ENCODE results near the gene NMNAT2. TPM values are rescaled to one million over a fixed set of nuclear protein-coding genes. Genes with fewer than 3 reads are reported as not detected.

Gene NMNAT2
- total RNA-seq, 1 experiment from 2014 or later = 0.17 TPM

DNA sequence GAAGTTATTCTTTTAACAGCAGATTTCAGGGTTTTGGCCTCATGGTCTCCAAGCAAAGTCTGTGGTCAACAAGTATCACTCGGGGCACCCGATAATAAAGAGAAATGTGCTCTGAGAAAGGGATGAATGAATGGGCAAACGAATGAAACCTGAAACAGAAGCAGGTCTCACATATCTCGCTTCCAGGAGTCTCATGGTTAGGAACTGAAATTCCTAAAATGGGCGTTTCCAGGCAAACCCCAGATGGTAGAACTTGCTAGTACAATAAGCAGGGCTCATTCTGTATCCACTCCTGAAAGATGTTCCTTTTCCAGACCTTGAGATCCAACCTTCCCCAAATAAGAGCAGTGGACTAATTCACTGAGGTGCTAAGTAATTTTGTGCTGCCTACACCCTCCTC lies 144.9 kb downstream of the NMNAT2 start:
- Histone ChIP-seq H3K27ac (ENCODE audit: low read depth, low read length, poor library complexity, severe bottlenecking) (no peak overlapping the region), H3K4me3 (ENCODE audit: low read depth, low read length, poor library complexity, severe bottlenecking) (no peak overlapping the region), H3K36me3 (ENCODE audit: insufficient read depth, low read length, poor library complexity, severe bottlenecking) (no peaks in the 10 kb centered on the region), H3K27me3 (replicated peaks; ENCODE audit: insufficient read depth, low read depth, low read length, poor library complexity) (no peaks in the 10 kb centered on the region), H3K4me1 (ENCODE audit: insufficient read depth, low read length, poor library complexity, severe bottlenecking) (peaks cover 5% of the 10 kb centered on the region), H3K9me3 (ENCODE audit: low read depth, low read length, poor library complexity, severe bottlenecking) (no peaks in the 10 kb centered on the region)
- no peak for TF ChIP-seq EZH2 (IDR thresholded peaks at IDR 0.05; ENCODE audit: borderline replicate concordance, low read depth, low read length, poor library complexity, severe bottlenecking)
- TF ChIP-seq, protein P1, sequence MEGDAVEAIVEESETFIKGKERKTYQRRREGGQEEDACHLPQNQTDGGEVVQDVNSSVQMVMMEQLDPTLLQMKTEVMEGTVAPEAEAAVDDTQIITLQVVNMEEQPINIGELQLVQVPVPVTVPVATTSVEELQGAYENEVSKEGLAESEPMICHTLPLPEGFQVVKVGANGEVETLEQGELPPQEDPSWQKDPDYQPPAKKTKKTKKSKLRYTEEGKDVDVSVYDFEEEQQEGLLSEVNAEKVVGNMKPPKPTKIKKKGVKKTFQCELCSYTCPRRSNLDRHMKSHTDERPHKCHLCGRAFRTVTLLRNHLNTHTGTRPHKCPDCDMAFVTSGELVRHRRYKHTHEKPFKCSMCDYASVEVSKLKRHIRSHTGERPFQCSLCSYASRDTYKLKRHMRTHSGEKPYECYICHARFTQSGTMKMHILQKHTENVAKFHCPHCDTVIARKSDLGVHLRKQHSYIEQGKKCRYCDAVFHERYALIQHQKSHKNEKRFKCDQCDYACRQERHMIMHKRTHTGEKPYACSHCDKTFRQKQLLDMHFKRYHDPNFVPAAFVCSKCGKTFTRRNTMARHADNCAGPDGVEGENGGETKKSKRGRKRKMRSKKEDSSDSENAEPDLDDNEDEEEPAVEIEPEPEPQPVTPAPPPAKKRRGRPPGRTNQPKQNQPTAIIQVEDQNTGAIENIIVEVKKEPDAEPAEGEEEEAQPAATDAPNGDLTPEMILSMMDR (conservative IDR thresholded peaks at IDR 0.05; ENCODE audit: low read depth, low read length) = no peak
- no TSS peak for BruUV-seq (replicated peaks)
- intact Hi-C loops (cut with micrococcal nuclease; ENCODE audit: unreplicated experiment) = no loop called here
- POLR2A ChIA-PET (ENCODE audit: low non-redundant PET) = no interaction called here
- no peak for DNase-seq (ENCODE audit: low spot score)
- CTCF ChIA-PET = no interaction called here

DNA sequence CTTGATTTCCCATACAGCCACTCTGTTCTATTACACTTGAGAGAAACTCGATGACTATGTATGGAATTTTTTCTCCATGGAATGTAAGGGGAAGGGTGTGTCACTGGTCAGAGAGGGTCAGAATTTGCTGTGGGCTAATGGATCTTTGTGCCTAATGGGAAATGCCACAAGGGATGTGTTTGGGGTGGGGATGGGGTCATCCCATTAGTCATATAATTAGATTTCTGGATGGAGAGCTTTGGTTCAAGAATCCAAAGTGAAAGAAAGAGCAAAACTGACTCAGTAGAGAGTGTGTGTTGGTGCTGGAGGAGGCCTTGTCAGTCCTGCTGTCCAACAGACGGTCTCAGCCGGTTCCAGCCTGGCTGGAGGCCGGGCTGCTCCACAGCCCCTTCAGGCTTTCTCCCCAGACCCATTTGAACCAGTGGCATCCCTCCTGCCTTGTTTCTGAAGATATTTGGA lies 145.8 kb downstream of the NMNAT2 start:
- intact Hi-C loops (cut with micrococcal nuclease; ENCODE audit: unreplicated experiment) = no loop called here
- Histone ChIP-seq H3K27ac (ENCODE audit: low read depth, low read length, poor library complexity, severe bottlenecking) (no peak overlapping the region), H3K9me3 (ENCODE audit: low read depth, low read length, poor library complexity, severe bottlenecking) (no peaks in the 10 kb centered on the region), H3K27me3 (replicated peaks; ENCODE audit: insufficient read depth, low read depth, low read length, poor library complexity) (no peaks in the 10 kb centered on the region), H3K4me3 (ENCODE audit: low read depth, low read length, poor library complexity, severe bottlenecking) (no peak overlapping the region), H3K36me3 (ENCODE audit: insufficient read depth, low read length, poor library complexity, severe bottlenecking) (no peaks in the 10 kb centered on the region), H3K4me1 (ENCODE audit: insufficient read depth, low read length, poor library complexity, severe bottlenecking) (no peaks in the 10 kb centered on the region)
- no TSS peak for BruUV-seq (replicated peaks)
- no peak for DNase-seq (ENCODE audit: low spot score)
- no peak for TF ChIP-seq EZH2 (IDR thresholded peaks at IDR 0.05; ENCODE audit: borderline replicate concordance, low read depth, low read length, poor library complexity, severe bottlenecking)
- TF ChIP-seq, protein P1 (conservative IDR thresholded peaks at IDR 0.05; ENCODE audit: low read depth, low read length) = no peak
- ChIA-PET POLR2A (ENCODE audit: low non-redundant PET) (no interaction called here), CTCF (no interaction called here)

DNA sequence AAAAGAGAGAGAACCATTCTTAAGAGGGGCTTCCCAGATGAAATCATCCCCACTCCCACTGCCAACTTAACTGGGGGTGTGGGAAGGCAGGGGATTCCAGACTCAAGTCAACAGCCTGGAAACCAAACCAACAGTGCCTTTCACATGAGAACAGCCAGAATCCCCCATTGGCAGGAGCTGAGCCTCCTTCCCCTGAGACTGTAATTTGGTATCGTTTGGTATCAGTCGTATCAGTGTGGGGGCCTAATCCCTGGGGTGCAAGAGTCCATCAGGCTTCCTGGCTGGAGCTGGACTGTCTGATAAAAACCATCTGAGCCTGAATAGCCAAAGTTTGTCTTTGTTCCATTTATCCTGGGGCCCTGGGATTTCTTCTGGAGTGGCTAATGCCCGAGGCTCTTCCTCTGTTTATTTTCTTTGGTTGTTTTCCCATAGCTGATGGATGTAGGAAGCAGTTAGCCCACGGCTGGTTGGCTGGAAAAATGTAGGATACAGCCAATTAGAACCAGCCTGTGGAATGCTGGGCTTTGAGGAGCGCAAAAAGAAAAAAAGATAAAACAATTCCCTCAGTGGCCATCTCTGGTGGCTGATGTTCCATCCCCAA lies 147.5 kb downstream of the NMNAT2 start:
- H3K36me3 ChIP-seq (ENCODE audit: insufficient read depth, low read length, poor library complexity, severe bottlenecking) = no peaks in the 10 kb centered on the region
- H3K27me3 ChIP-seq (replicated peaks; ENCODE audit: insufficient read depth, low read depth, low read length, poor library complexity) = no peaks in the 10 kb centered on the region
- no peaks in the 10 kb centered on the region for H3K9me3 ChIP-seq (ENCODE audit: low read depth, low read length, poor library complexity, severe bottlenecking)
- no peak overlapping the region for H3K4me3 ChIP-seq (ENCODE audit: low read depth, low read length, poor library complexity, severe bottlenecking)
- POLR2A ChIA-PET (ENCODE audit: low non-redundant PET) = no interaction called here
- CTCF ChIA-PET = no interaction called here
- intact Hi-C loops (cut with micrococcal nuclease; ENCODE audit: unreplicated experiment) = no loop called here
- BruUV-seq (replicated peaks) = no TSS peak
- no peak overlapping the region for H3K27ac ChIP-seq (ENCODE audit: low read depth, low read length, poor library complexity, severe bottlenecking)
- H3K4me1 ChIP-seq (ENCODE audit: insufficient read depth, low read length, poor library complexity, severe bottlenecking) = no peaks in the 10 kb centered on the region
- DNase-seq (ENCODE audit: low spot score) = no peak
- TF ChIP-seq, protein P1 (conservative IDR thresholded peaks at IDR 0.05; ENCODE audit: low read depth, low read length) = no peak
- no peak for TF ChIP-seq EZH2 (IDR thresholded peaks at IDR 0.05; ENCODE audit: borderline replicate concordance, low read depth, low read length, poor library complexity, severe bottlenecking)
